HG02970 (cell line): ENCODE data around the gene TEDC1.

Experiments used
- ATAC-seq: cut with Tn5 transposase; IDR thresholded peaks from one replicate; pipeline ENCODE4 v1.9.1; 2021; ENCODE audit warnings: mild to moderate bottlenecking, moderate library complexity, moderate number of reproducible peaks; ENCODE audit not compliant: unreplicated experiment, low FRiP score

Gene TEDC1

DNA sequence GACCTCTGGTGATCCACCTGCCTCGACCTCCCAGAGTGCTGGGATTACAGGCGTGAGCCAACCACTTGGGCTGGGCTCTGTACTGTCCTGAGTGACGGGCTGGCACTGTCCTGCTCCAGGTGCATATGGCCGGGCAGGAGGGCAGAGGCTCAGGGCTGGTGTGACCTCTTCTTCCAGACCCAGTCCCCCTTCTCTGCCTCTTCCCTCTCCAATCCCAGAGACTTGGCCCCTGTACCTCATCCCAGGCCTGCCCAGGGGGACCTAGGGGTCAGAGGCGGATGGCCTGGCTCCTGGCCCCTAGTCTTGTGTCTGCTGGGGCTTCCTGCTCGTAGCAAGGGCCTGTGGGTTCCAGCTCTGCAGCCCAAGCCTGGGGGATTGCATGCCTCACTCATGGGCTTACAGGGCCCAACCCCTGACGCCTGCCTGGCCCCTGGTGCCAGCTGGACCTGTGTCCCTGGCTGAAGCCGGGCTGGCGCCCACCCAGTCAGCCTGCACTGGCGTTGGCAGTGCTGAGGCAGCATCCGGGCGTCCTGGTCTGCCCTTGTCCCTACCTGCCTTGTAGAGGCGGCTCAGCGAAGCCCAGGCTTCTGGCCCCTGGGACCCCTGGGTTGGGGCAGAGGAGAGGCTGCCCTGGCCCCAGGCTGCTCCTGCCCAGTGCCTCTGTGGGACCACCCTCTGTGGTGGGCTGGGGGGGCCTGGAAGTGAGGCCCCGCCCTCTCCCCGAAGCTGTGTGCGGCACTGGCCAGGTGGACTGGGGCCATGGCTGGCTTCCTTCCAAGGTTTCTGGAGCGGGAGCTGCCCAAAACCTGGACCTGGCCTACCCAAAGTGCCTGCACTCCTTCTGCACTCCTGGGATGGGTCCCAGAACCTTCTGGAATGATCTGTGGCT is 4.3 kb downstream of the TEDC1 start:
- ATAC-seq = no peak

- no peak for ATAC-seq
These were observed 5.2 kb downstream of the TEDC1 start for GRCh38 chr14:105495990-105496830.

- no peak for ATAC-seq
These were observed 6.0 kb downstream of the TEDC1 start for GRCh38 chr14:105496831-105497591.

DNA sequence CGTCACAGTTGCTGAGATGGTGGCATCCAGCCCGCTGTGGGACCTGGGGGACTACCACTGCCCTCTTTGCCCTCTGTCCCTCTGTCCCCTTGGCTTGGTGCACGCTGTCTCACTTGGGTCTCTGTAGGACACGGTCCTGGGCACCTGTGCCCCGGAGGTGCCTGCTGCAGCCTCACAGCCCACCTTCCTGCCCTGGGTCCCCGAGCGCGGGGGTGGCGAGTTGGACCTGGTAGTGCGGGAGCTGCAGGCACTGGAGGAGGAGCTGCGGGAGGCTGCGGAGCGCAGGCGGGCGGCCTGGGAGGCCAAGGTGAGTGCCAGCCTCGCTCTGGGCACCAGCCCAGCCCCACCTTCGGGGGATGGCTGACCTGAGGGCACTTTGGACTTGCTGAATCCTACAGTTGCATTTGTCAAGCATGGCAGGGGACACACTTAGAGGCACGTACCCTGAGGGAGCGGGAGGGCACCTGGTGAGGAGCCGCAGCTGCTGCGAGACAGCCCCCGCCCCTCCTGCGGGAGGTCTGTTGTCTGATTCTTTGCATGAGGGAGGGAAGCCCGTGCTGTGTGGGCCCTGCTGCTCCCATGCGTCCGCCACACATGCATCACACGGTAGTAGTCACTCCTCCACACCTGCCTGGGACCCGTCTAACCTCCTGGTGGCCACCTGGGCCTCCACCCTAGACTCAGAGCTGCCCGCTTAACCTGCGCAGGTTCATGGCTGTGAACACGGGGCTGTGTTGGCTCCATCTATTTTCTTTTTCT is 6.8 kb downstream of the TEDC1 start:
- ATAC-seq = no peak

GRCh38 chr14:105498430-105499255 is 7.6 kb downstream of the TEDC1 start:
- ATAC-seq = no peak

DNA sequence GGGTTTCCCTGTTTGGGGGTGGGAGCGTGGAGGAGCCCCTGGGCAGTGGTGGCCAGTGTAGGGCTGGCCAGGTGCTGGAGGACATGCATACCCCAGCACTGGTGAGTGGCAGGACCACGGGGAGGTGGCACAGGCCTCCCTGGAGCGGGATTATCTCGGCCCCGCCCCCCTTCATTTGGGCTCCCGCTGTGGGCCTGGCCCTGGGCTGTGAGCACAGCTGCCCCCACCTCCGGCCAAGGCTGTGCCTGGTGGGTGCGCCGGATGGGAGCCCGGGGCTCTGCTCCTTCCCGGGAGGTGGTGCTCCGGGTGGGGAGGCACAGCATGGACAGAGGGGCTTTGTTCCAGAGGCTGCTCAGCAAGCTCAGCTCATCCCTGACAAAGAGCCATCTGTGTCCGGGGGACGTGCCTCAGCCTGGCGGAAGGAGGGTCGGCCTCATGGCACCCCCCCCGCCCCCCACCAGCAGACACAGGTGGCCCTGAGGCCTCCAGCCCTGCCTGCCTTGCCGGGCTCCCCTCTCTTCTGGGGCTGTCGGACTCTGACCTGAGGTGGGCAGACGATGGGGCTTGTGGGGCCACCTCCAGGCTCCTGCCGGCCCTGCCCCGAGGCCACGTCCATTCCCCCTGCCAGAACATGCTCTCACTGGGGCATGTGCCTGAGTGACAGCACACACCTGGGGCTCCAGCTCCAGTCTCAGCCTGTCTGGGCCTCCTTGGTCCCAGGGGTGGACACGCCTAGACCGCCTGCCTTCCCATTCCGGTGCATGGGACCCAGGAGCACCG is 8.4 kb downstream of the TEDC1 start:
- no peak for ATAC-seq

DNA sequence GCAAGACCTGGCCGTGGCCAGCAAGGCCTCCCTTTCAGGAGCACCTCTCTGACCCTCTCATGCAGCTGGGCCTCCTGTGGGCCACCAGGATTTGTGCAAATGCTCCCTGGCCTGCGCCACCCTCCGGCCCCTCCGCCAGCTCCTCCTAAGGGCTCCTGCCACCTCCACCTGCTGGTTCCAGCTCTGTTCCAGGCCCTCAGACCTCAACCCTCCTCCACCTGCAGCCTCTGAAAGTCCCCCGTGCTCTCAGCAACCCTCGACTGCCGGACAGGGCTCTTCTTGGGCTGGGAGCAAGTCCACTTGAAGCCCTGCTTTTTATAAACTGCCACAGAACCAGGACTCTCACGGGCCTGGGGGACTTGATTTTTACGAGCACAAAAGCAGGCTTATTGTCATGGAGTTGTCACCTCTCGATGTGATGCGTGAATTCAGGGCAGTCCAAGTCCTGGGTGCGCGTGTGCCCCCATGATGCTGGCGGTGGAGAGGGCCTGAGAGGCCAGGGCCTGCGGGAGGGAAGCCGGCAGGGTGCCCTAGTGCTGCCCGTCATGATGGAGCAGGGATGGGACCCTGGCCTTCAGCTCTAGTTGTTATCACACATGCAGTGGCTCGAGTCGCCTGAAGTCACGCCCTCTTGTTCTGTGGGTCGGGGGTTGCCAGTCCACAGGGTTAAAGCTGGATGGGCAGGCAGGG is 9.1 kb downstream of the TEDC1 start:
- no peak for ATAC-seq

- no peak for ATAC-seq
These were observed 9.7 kb downstream of the TEDC1 start for GRCh38 chr14:105500726-105501101.

DNA sequence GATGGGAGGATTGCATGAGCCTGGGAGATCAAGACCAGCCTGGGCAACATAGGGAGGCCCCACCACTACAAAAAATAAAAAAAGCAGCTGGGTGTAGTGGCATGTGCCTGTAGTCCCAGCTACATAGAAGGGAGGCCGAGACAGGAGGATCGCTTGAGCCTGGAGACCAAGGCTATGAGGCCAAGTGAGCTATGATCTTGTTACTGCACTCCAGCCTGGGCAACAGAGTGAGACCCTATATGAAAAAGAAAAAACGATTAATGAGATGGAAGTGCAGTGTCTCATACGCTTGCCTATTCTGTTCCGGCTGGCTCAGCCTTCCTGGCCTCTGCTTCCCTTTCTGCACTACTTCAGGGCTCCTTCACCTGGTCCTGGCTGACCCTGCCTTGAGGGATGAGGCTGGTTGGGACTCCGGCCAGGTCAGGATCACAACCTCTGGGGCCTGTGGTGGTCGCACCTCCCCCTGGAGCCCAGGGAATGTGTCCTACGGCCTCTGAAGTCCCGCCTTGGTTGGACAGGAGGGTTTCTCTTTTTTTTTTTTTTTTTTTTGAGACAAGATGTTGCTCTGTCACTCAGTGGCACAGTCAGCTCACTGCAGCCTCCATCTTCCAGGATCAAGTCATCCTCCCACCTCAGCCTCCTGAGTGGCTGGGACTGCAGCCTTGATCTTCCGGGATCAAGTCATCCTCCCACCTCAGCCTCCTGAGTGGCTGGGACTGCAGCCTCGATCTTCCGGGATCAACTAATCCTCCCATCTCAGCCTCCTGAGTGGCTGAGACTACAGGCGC is 10.7 kb downstream of the TEDC1 start:
- no peak for ATAC-seq

DNA sequence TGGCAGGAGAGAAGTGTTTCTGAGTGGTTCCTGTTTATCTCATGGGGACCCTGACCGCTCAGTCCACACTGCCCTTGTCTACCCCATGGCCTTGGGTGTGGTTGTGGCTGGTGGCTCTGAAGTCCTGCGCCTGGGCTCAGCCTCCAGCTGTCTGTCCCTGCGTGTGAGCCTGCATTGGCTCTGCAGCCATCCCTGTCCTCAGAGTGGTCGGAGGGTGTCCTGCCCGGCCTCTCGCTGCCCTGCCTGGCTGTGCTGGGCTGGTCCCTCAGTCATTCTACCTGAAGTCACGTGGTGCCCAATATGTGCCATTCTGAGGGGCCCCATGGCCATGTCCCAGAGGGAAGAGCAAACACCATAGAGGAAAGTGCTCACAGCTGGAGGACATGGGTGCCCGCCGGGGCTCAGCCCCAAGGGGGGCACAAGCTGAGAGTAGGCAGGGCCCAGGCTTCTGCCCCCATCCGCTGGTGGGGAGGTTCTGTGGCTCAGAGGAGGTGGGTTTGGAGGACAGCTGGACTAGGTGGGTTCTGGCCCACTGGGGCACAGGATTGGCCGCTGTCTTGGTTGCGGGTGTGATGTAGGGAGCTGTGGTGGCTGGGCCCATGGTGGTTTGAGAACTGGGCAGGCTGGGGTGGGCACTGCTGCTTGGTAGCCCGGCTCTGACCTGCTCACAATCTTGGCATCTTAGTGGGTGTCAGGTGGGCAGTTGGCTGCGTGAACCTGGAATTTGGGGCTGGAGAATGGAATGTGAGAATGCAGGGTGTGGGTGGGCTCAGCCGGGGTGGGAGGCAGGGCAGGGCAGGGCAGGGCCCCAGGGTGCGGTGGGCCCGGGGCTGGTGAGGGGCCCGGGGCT is 11.6 kb downstream of the TEDC1 start:
- no peak for ATAC-seq

DNA sequence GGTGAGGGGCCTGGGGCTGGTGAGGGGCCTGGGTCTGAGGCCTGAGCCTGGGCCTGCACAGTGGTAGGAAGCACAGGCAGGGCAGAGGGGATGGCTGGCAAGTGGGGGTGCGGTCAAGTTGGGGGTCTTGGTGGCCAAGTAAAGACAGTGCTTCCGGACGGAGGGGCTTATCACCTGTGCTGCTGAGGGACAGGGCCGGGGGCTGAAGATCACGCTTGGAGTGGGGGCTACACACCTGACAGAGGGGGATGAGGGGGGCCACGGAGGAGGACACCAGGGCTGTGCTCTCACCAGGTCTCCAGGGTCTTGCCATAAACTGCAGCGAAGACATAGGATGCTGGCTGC is 12.2 kb downstream of the TEDC1 start:
- ATAC-seq = no peak

- no peak for ATAC-seq
These were observed 13.1 kb downstream of the TEDC1 start for GRCh38 chr14:105503935-105504692.

GRCh38 chr14:105505101-105505500 is 14.1 kb downstream of the TEDC1 start:
- ATAC-seq = no peak

DNA sequence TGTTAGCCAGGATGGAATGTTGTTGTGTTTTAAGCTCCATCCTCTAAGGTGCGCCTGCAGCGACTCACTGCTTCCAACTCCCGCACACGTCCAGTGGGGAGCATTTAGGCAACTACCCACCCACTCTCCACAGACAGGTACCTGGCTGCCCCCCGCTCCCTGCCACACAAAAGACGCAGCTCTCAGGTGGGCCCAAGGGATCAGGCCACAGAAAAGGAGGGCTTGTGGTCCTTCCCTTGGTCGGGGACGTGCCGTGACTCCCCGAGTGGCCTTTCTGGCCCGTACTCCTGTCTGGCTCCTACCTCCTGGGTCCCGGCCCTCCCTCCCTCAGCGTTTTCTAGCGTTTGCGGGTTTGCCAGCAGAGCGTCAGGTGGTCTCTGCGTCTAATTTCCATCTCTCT is 16.2 kb downstream of the TEDC1 start:
- no peak for ATAC-seq

DNA sequence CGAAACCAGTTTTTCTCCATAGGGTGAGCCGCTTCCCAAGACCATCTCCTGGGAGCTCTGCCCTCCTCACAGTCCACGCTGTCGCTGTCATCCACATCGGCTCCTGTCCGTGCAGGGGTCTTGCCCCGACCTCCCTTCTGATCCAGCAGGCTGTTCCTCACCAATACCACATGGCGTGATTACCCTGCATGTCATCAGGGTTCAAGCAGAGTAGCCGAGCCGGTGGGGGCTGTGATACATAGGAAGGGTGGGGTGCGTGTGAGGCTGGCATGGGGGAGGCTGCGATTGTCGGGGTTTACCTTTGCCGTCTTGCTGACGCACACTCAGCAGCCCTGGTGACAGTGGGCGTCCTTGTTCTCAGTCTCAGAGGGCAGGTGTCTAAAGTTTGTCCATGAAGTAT is 17.0 kb downstream of the TEDC1 start:
- ATAC-seq = no peak

- no peak for ATAC-seq
These were observed 17.6 kb downstream of the TEDC1 start for GRCh38 chr14:105508601-105509000.
